ENCODE results near the gene PCNT.
A peak's percentile ranks its signal among the peaks of the same experiment; 100 is the strongest.

PCNT gene

GRCh38 chr21:46323710-46324389 lies at the start of gene PCNT, which contains the start of gene C21orf58:
TSS of gene PCNT (plus strand) at chr21:46324156. CDS start at chr21:46324229, 73 bp downstream.
TSS of gene C21orf58 (minus strand) at chr21:46323870. CDS start at chr21:46322738, 1,132 bp downstream.
- DNase-seq: peak; percentile 83 to 98 (median 95)

GRCh38 chr21:46274797-46275390 lies 49.1 kb upstream of the PCNT start:
- no peak for DNase-seq

- DNase-seq: no peak
Measured at GRCh38 chr21:46284077-46284644, 39.8 kb upstream of the PCNT start.

GRCh38 chr21:46284733-46285132 lies 39.2 kb upstream of the PCNT start:
- no peak for DNase-seq

GRCh38 chr21:46285206-46285661 lies 38.7 kb upstream of the PCNT start, which contains the start of gene MCM3AP:
TSS of gene MCM3AP (minus strand) at chr21:46285611. CDS start at chr21:46285286, 325 bp downstream.
- DNase-seq: no peak

- DNase-seq: peak in 55 of 56 donors; percentile 36 to 92 (median 81)
Measured at GRCh38 chr21:46285761-46286647, 38.0 kb upstream of the PCNT start, which contains the start of gene YBEY. TSS of gene YBEY (plus strand) at chr21:46286342. CDS start at chr21:46286914, 572 bp downstream.

GRCh38 chr21:46286648-46287002 lies 37.3 kb upstream of the PCNT start:
- DNase-seq: no peak

GRCh38 chr21:46287541-46287940 lies 36.4 kb upstream of the PCNT start:
- no peak for DNase-seq

GRCh38 chr21:46289655-46290179 lies 34.2 kb upstream of the PCNT start:
- DNase-seq: no peak

- no peak for DNase-seq
Measured at GRCh38 chr21:46291561-46291960, 32.4 kb upstream of the PCNT start.

GRCh38 chr21:46294647-46295176 lies 29.2 kb upstream of the PCNT start:
- no peak for DNase-seq

- DNase-seq: peak in 1 of 56 donors; percentile 20
Measured at GRCh38 chr21:46295177-46295770, 28.7 kb upstream of the PCNT start.

GRCh38 chr21:46295996-46296752 lies 27.8 kb upstream of the PCNT start:
- DNase-seq: peak in 7 of 56 donors; percentile 15 to 43 (median 32)

GRCh38 chr21:46297338-46298271 lies 26.4 kb upstream of the PCNT start:
- peak in 1 of 56 donors; percentile 28 for DNase-seq

GRCh38 chr21:46299167-46299566 lies 24.8 kb upstream of the PCNT start:
- DNase-seq: no peak

- DNase-seq: no peak
Measured at GRCh38 chr21:46301759-46302158, 22.2 kb upstream of the PCNT start.

- DNase-seq: no peak
Measured at GRCh38 chr21:46304437-46304836, 19.5 kb upstream of the PCNT start.

- DNase-seq: peak in 29 of 56 donors; percentile 11 to 83 (median 41)
Measured at GRCh38 chr21:46304955-46305354, 19.0 kb upstream of the PCNT start.
